Epithelial cell of proximal tubule (primary cell): ENCODE data around the gene TMEM270. TPM values are rescaled to one million over a fixed set of nuclear protein-coding genes. Genes with fewer than 3 reads are reported as not detected.
"Not testable (repeated sequence)": the region's sequence is repeated elsewhere in the genome, so short reads cannot be mapped to it uniquely, and the experiment has no call there.

Experiments used
- DNase-seq: peaks from one replicate; pipeline ENCODE4 v3.0.0-alpha.2; 2011; ENCODE audit warnings: low read depth
- H3K4me3 ChIP-seq: 2 replicates; pipeline ENCODE4 v1.5.1; 2011; ENCODE audit warnings: low read depth, mild to moderate bottlenecking, low read length
- total RNA-seq: library from RNA; depleted of rRNA; stranded (reverse); fragments of >200 nt; gene quantifications from 2 replicates; pipeline ENCODE4 v1.2.3, GENCODE V29; 2015
- TF ChIP-seq, protein P1 (sequence below): conservative IDR thresholded peaks from 2 replicates; pipeline ENCODE4 v1.5.1; 2012; ENCODE audit warnings: low read depth, mild to moderate bottlenecking, low read length

TMEM270 gene
- total RNA-seq = not detected in 2 replicates

DNA sequence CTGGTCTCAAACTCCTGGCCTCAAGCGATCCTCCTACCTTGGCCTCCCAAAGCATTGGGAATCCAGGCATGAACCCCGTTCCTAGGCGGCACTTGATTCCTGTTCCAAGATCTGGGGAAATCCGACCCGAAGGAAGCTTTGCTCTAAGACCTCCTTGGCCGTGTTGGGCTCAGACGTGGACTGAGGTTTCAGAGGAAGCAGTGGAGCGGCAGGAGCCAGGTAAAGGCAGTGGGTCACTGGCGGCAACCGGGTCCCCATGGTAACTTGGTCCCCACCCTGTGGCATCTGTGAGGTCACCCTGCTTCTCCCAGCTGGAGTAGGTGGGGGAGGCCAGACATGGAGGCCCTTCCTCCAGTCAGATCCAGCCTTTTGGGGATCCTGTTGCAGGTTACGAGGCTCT is at the start of gene TMEM270:
TMEM270 (plus strand) TSS at position 301 of the 400 bp plus-strand sequence; CDS start at position 337, 36 bp downstream.
- no peak for DNase-seq
- no peak within 1 kb of the TSS for H3K4me3 ChIP-seq
- TF ChIP-seq, protein P1, sequence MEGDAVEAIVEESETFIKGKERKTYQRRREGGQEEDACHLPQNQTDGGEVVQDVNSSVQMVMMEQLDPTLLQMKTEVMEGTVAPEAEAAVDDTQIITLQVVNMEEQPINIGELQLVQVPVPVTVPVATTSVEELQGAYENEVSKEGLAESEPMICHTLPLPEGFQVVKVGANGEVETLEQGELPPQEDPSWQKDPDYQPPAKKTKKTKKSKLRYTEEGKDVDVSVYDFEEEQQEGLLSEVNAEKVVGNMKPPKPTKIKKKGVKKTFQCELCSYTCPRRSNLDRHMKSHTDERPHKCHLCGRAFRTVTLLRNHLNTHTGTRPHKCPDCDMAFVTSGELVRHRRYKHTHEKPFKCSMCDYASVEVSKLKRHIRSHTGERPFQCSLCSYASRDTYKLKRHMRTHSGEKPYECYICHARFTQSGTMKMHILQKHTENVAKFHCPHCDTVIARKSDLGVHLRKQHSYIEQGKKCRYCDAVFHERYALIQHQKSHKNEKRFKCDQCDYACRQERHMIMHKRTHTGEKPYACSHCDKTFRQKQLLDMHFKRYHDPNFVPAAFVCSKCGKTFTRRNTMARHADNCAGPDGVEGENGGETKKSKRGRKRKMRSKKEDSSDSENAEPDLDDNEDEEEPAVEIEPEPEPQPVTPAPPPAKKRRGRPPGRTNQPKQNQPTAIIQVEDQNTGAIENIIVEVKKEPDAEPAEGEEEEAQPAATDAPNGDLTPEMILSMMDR = no peak

GRCh38 chr7:73811760-73812168 is 49.2 kb upstream of the TMEM270 start:
- H3K4me3 ChIP-seq = no peak overlapping the region
- DNase-seq = no peak
- TF ChIP-seq, protein P1 = peak; percentile 88

DNA sequence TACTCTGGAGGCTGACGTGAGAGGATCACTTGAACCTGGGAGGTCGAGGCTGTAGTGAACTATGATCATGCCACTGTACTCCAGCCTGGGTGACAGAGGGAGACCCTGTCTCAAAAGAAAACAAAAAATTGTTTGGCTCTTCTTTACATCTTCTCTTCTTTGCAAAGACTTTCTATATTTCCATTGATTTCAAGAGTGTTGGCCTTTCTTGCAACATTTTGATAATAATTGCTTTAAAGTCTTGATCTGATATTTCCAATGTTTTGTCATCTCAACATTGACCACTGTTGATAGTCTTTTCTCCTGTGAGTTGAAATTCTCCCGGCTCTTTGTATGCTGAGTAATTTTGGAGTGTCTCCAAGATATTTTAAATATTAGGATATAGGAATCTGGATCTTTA is 48.0 kb upstream of the TMEM270 start:
- no peak for DNase-seq
- TF ChIP-seq, protein P1 = no peak
- no peak overlapping the region for H3K4me3 ChIP-seq

DNA sequence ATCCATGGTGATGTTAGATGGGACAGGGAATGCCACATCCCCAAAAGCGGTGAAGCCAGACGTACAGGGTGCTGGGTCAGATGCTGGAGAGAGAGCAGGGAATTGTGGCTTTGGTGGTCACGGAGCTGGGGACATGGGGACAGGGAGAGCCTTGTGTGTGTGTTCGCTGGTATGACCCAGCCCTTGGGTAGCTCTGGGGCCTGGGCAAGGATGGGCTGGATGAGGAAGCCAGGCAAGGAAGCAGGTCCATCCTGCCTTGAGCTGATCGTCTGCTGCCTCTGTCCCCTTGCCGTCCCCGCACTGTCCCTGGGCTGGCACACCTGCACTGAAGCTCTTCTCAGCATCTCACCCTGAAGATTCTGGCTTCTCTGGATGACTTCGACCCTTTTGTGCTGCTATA is 45.5 kb upstream of the TMEM270 start:
- H3K4me3 ChIP-seq = no peak overlapping the region
- TF ChIP-seq, protein P1 = no peak
- DNase-seq = no peak

DNA sequence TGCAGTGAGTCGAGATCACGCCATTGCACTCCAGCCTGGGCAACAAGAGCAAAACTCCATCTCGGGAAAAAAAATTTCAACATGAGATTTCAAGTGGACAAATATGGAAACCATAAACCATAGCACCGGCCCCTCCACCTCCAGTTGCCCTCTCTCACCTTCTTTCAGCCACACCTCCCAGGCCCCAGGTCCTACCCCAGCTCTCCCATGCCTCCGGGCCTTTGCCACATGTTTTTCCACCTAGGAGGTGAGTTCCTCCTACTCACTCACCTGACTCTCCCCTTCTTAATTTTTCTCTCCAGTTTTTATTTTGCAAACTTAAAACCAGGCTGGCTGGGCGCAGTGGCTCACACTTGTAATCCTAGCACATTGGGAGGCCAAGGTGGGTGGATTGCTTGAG is 43.8 kb upstream of the TMEM270 start:
- no peak overlapping the region for H3K4me3 ChIP-seq
- TF ChIP-seq, protein P1 = no peak

DNA sequence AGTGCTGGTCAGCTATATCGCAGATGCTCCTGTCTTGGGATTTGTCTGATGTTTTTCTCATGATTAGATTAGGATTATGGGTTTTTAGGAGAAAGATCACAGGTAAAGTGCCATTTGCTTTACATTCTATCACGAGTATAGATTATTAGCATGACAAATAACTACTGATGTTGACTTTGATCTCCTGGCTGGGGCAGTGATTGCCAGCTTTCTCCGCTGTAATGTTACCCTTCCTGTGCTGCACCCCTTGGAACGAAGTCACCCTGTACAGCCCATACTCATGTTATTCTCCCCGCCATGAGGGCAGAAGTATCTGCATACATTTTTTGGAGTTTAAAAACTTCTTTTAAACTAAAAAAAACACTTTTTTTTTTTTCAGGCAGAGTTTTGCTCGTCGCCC is 40.9 kb upstream of the TMEM270 start:
- no peak overlapping the region for H3K4me3 ChIP-seq
- DNase-seq = no peak
- TF ChIP-seq, protein P1 = no peak

More for the DNA sequence above, 43.8 kb upstream of the TMEM270 start:
- no peak for DNase-seq

GRCh38 chr7:73821597-73822285 is 39.2 kb upstream of the TMEM270 start:
- not testable (repeated sequence) for H3K4me3 ChIP-seq, DNase-seq
